Measurements from ENCODE around the gene GPC1.

Gene GPC1

GRCh38 chr2:240455647-240456446 is 20.4 kb downstream of the GPC1 start:
- FAIRE-seq (no peak), DNase-seq (ENCODE audit: insufficient read length, low spot score) (no peak)
- no peak for TF ChIP-seq CTCF (IDR thresholded peaks at IDR 0.05; ENCODE audit: insufficient read depth, missing control alignments)

DNA sequence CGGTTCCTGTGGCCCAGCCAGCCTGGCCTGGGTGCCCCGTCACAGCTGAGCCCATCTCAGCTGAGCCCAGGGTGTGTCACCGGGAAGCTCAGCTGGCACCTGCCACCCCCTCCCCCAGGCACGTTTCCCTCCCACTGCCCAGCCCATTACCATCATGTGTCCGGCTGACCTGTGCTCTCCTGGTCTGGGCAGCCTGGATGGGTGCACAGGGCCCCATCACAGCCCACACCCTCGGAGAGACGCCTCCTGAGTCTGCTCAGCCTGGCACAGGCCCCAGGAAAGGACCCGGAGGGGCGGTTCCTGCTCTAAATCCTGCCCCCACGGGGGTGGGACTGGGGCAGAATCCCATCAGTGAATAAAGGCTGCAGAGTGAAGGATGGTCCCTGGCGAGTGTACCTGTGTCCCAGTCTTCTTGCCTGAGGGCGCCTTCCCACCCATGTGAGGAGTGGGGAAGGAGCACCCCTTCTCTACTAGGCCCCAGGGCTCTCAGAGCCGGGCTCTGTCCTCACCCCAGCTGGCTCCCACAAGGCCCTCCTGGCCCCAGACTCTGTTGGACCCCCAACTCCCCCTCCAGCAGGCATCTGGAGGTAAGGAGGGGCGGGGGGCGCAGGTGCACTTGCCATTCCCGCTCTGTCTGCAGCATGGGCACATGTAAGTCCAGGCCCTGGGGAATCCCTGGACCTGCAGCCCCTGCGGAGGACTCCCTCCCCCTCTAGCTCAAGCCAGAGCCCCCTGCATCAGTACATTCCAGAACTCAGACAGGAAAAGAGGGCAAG is 21.2 kb downstream of the GPC1 start:
- no peak for TF ChIP-seq CTCF (IDR thresholded peaks at IDR 0.05; ENCODE audit: insufficient read depth, missing control alignments)
- no peak for DNase-seq (ENCODE audit: insufficient read length, low spot score)

GRCh38 chr2:240457223-240458043 is 22.0 kb downstream of the GPC1 start:
- DNase-seq (ENCODE audit: insufficient read length, low spot score) (no peak), FAIRE-seq (no peak)
- no peak for TF ChIP-seq CTCF (IDR thresholded peaks at IDR 0.05; ENCODE audit: insufficient read depth, missing control alignments)

More for the DNA sequence above, 21.2 kb downstream of the GPC1 start:
- FAIRE-seq = no peak

GRCh38 chr2:240458044-240458899 is 22.8 kb downstream of the GPC1 start:
- TF ChIP-seq CTCF (IDR thresholded peaks at IDR 0.05; ENCODE audit: insufficient read depth, missing control alignments) = no peak
- DNase-seq (ENCODE audit: insufficient read length, low spot score) (no peak), FAIRE-seq (no peak)

DNA sequence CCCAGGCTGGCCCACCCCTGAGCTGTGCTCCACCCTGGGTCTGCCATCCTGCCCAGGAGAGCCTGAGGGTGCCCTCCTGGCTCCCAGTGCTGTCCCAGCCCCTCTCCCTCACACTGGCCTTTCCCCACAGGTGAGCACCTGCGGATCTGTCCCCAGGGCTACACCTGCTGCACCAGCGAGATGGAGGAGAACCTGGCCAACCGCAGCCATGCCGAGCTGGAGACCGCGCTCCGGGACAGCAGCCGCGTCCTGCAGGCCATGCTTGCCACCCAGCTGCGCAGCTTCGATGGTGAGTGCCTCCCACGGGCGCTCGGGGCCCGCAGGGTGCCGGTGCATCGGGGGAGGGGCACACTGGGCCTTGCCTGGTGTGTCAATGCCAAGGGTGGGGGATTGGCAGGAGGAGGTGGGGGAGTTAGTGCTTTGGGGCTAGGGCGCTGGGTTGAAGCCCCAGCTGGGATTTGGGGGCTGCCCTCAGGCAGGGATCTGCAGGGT is 23.5 kb downstream of the GPC1 start:
- no peak for TF ChIP-seq CTCF (IDR thresholded peaks at IDR 0.05; ENCODE audit: insufficient read depth, missing control alignments)
- FAIRE-seq = no peak

More for the DNA sequence above, 23.5 kb downstream of the GPC1 start:
- DNase-seq (ENCODE audit: insufficient read length, low spot score) = no peak

Measured in D721Med (cell line).